Epithelial cell of esophagus (primary cell): Measurements from ENCODE around the gene POFUT2.

Experiments used
- DNase-seq: peaks from one replicate; pipeline ENCODE4 v3.0.0; 2010; ENCODE audit warnings: low read depth
- H3K4me3 ChIP-seq: 2 replicates; pipeline ENCODE4 v1.5.1; 2011; ENCODE audit warnings: mild to moderate bottlenecking, low read length, control low read depth
- TF ChIP-seq, protein P1 (sequence below): IDR thresholded peaks from 2 replicates; pipeline ENCODE4 v1.5.1; 2011; ENCODE audit warnings: low read depth, mild to moderate bottlenecking, low read length, control low read depth, inconsistent platforms; ENCODE audit not compliant: insufficient read depth; ENCODE audit errors: missing control alignments

The POFUT2 gene

GRCh38 chr21:45304945-45305344 is 17.2 kb upstream of the POFUT2 start:
- no peak overlapping the region for H3K4me3 ChIP-seq
- TF ChIP-seq, protein P1, sequence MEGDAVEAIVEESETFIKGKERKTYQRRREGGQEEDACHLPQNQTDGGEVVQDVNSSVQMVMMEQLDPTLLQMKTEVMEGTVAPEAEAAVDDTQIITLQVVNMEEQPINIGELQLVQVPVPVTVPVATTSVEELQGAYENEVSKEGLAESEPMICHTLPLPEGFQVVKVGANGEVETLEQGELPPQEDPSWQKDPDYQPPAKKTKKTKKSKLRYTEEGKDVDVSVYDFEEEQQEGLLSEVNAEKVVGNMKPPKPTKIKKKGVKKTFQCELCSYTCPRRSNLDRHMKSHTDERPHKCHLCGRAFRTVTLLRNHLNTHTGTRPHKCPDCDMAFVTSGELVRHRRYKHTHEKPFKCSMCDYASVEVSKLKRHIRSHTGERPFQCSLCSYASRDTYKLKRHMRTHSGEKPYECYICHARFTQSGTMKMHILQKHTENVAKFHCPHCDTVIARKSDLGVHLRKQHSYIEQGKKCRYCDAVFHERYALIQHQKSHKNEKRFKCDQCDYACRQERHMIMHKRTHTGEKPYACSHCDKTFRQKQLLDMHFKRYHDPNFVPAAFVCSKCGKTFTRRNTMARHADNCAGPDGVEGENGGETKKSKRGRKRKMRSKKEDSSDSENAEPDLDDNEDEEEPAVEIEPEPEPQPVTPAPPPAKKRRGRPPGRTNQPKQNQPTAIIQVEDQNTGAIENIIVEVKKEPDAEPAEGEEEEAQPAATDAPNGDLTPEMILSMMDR = no peak
- no peak for DNase-seq

DNA sequence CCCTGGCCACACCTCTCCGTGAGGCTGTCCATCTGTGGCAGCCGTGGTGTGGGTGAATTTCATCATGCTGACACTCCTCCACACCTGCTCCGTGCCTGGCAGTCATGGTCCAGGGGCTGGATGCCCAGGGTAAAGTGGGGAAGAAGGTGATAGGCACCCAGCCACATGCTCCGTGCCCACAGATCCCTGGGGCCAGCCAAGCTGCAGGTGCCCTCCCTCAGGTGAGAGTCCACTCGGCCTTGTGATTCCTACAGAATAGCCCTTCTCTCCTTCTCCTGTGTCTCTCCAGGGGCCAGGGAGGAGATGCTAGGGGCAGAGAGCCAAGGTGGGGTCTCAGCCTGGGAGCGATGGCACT is 16.8 kb upstream of the POFUT2 start:
- no peak for DNase-seq
- no peak overlapping the region for H3K4me3 ChIP-seq
- TF ChIP-seq, protein P1 = no peak

- no peak overlapping the region for H3K4me3 ChIP-seq
- TF ChIP-seq, protein P1 = no peak
- no peak for DNase-seq
Measured at GRCh38 chr21:45303751-45304475, 16.2 kb upstream of the POFUT2 start.

DNA sequence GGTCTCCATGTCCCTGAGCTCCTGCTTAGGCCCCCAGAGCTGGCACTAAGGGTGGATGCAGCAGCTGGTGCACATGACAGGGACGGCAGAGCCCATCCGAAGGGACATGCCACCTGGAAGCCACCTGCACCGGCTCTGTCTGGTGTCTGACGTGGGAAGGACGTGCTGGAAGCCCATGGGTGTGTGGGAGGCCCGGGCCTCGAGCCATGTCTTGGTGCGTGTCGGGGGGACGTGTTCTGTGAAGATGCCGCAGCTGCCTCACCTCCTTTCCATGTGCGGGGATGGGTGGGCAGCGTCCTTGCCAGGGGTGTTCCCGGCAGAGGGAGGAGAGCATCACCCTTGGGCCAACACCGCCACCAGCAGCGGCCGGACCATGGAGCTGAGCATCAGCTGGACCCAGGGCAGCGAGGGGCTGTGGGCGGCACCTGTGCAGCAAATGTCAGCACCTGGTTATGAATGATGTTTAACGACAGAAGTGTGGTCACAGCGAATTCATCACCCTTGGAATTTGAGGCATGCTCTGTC is 15.5 kb upstream of the POFUT2 start:
- no peak for DNase-seq
- H3K4me3 ChIP-seq = no peak overlapping the region
- TF ChIP-seq, protein P1 = no peak

DNA sequence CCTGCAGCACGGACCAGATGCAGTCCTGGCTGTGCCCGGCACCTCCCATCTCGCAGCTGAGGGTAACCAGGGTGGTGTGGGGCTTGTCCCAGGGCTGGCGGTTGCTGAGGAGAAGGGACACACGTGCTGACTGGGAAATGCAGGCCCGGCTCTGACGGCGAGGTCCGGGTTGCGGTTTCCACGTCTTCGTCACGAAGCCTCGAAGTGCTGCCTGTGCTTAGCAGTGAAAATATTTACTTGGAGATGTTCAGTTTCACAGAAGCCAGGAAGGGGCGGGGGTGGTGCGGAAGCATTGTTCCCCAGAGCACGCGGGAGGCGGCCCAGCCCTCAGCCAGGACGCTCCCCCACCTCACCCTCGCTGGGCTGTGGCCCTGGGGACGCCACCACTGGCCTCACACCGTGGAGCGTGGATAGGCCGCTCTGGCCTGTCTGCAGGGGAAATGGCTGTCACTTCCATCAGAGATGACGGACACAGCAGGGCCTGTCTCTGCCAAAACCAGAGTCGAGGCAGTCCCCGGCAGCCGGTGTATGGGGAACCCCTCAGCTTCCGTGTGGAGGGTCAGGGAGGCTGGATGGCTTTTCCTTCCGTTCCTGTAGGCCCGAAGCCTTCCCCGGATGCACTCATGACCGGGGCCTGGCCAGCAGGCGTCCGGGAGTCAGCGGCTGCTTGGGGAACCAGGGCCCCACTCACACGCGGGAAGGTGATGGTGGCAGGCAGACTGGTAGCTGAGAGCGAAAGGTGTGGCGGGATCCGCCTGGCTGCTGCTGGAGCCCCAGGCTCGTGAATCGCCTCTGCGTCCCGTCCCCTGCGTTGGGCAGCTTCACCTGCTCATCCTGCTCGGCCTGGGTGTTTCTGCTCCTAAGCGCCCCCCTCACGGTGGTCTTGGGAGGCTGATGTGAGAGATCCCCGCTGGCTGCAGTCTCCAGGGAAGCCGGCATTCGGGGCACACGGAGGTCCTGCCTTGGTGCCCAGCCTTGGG is 14.7 kb upstream of the POFUT2 start:
- H3K4me3 ChIP-seq = no peak overlapping the region
- TF ChIP-seq, protein P1 = no peak
- no peak for DNase-seq

- DNase-seq = no peak
- TF ChIP-seq, protein P1 = no peak
- no peak overlapping the region for H3K4me3 ChIP-seq
Measured at GRCh38 chr21:45301521-45302081, 13.9 kb upstream of the POFUT2 start.
